Neuron (in vitro differentiated cells): ENCODE results near the gene ASPHD2.

Experiments used
- H2AFZ ChIP-seq: one replicate; pipeline ENCODE4 v1.6.1; 2013; ENCODE audit warnings: low read depth, mild to moderate bottlenecking, inconsistent platforms, low read length, moderate library complexity
- H3K27me3 ChIP-seq: one replicate; pipeline ENCODE4 v1.6.1; 2013; ENCODE audit warnings: low read length; ENCODE audit not compliant: insufficient read depth
- H3K36me3 ChIP-seq: one replicate; pipeline ENCODE4 v1.6.1; 2013; ENCODE audit warnings: low read length; ENCODE audit not compliant: insufficient read depth
- H3K4me1 ChIP-seq: one replicate; pipeline ENCODE4 v1.6.1; 2013; ENCODE audit warnings: low read length; ENCODE audit not compliant: insufficient read depth
- H3K4me3 ChIP-seq: 2 replicates; pipeline ENCODE4 v1.5.1; 2013; ENCODE audit warnings: mild to moderate bottlenecking, low read length, moderate library complexity
- H3K9me3 ChIP-seq: one replicate; pipeline ENCODE4 v1.6.1; 2013; ENCODE audit warnings: low read length

The ASPHD2 gene

GRCh38 chr22:26443901-26444690 lies 15.0 kb downstream of the ASPHD2 start:
- H2AFZ ChIP-seq: no peak overlapping the region
- no peaks in the 10 kb centered on the region for H3K9me3 ChIP-seq
- H3K36me3 ChIP-seq: no peaks in the 10 kb centered on the region
- H3K4me1 ChIP-seq: no peaks in the 10 kb centered on the region
- H3K27me3 ChIP-seq: no peaks in the 10 kb centered on the region
- no peak overlapping the region for H3K4me3 ChIP-seq

- H3K9me3 ChIP-seq: no peaks in the 10 kb centered on the region
- no peaks in the 10 kb centered on the region for H3K4me1 ChIP-seq
- no peak overlapping the region for H2AFZ ChIP-seq
- peaks cover 3% of the 10 kb centered on the region for H3K36me3 ChIP-seq
- no peak overlapping the region for H3K4me3 ChIP-seq
- H3K27me3 ChIP-seq: no peaks in the 10 kb centered on the region
These were observed 15.7 kb downstream of the ASPHD2 start for GRCh38 chr22:26444777-26445176.

- no peaks in the 10 kb centered on the region for H3K9me3 ChIP-seq
- H2AFZ ChIP-seq: no peak overlapping the region
- H3K4me3 ChIP-seq: no peak overlapping the region
- H3K27me3 ChIP-seq: no peaks in the 10 kb centered on the region
- no peaks in the 10 kb centered on the region for H3K4me1 ChIP-seq
- H3K36me3 ChIP-seq: peaks cover 6% of the 10 kb centered on the region
These were observed 16.7 kb downstream of the ASPHD2 start for GRCh38 chr22:26445577-26446275.

GRCh38 chr22:26446808-26447515 lies 17.9 kb downstream of the ASPHD2 start:
- Histone ChIP-seq H2AFZ (no peak overlapping the region), H3K4me3 (no peak overlapping the region), H3K36me3 (peaks cover 15% of the 10 kb centered on the region), H3K27me3 (no peaks in the 10 kb centered on the region), H3K4me1 (no peaks in the 10 kb centered on the region), H3K9me3 (no peaks in the 10 kb centered on the region)

GRCh38 chr22:26447584-26448329 lies 18.7 kb downstream of the ASPHD2 start:
- Histone ChIP-seq H3K36me3 (peaks cover 23% of the 10 kb centered on the region), H3K4me3 (no peak overlapping the region), H3K4me1 (no peaks in the 10 kb centered on the region), H3K27me3 (no peaks in the 10 kb centered on the region), H2AFZ (no peak overlapping the region), H3K9me3 (no peaks in the 10 kb centered on the region)

GRCh38 chr22:26448334-26448733 lies 19.3 kb downstream of the ASPHD2 start:
- no peaks in the 10 kb centered on the region for H3K27me3 ChIP-seq
- H3K36me3 ChIP-seq: peaks cover 28% of the 10 kb centered on the region
- H2AFZ ChIP-seq: no peak overlapping the region
- no peaks in the 10 kb centered on the region for H3K4me1 ChIP-seq
- H3K9me3 ChIP-seq: no peaks in the 10 kb centered on the region
- H3K4me3 ChIP-seq: no peak overlapping the region

- H3K9me3 ChIP-seq: no peaks in the 10 kb centered on the region
- H3K36me3 ChIP-seq: peaks cover 35% of the 10 kb centered on the region
- H3K27me3 ChIP-seq: no peaks in the 10 kb centered on the region
- H3K4me3 ChIP-seq: no peak overlapping the region
- no peak overlapping the region for H2AFZ ChIP-seq
- no peaks in the 10 kb centered on the region for H3K4me1 ChIP-seq
These were observed 19.9 kb downstream of the ASPHD2 start for GRCh38 chr22:26448941-26449340.

- Histone ChIP-seq H3K9me3 (no peaks in the 10 kb centered on the region), H3K4me3 (no peak overlapping the region), H3K27me3 (no peaks in the 10 kb centered on the region), H3K4me1 (no peaks in the 10 kb centered on the region), H3K36me3 (peaks cover 37% of the 10 kb centered on the region), H2AFZ (no peak overlapping the region)
These were observed 21.6 kb downstream of the ASPHD2 start for GRCh38 chr22:26450453-26451185.

- no peak overlapping the region for H2AFZ ChIP-seq
- H3K4me1 ChIP-seq: no peaks in the 10 kb centered on the region
- H3K27me3 ChIP-seq: no peaks in the 10 kb centered on the region
- no peak overlapping the region for H3K4me3 ChIP-seq
- peaks cover 3% of the 10 kb centered on the region for H3K9me3 ChIP-seq
- H3K36me3 ChIP-seq: peaks cover 45% of the 10 kb centered on the region
These were observed 23.4 kb downstream of the ASPHD2 start for GRCh38 chr22:26452236-26453016.

GRCh38 chr22:26453216-26453615 lies 24.2 kb downstream of the ASPHD2 start:
- peaks cover 3% of the 10 kb centered on the region for H3K9me3 ChIP-seq
- no peaks in the 10 kb centered on the region for H3K27me3 ChIP-seq
- H3K4me3 ChIP-seq: no peak overlapping the region
- no peaks in the 10 kb centered on the region for H3K4me1 ChIP-seq
- H3K36me3 ChIP-seq: peaks cover 53% of the 10 kb centered on the region
- no peak overlapping the region for H2AFZ ChIP-seq

- peaks cover 58% of the 10 kb centered on the region for H3K36me3 ChIP-seq
- peaks cover 3% of the 10 kb centered on the region for H3K9me3 ChIP-seq
- no peak overlapping the region for H3K4me3 ChIP-seq
These were observed 24.9 kb downstream of the ASPHD2 start for GRCh38 chr22:26453812-26454500.

More at GRCh38 chr22:26453812-26454500, 24.9 kb downstream of the ASPHD2 start:
- no peaks in the 10 kb centered on the region for H3K4me1 ChIP-seq
- H3K27me3 ChIP-seq: no peaks in the 10 kb centered on the region
- H2AFZ ChIP-seq: no peak overlapping the region
